Retina (tissue), 1 donor: ENCODE data around the gene CDO1.

Experiments used
- DNase-seq: peaks from one replicate; pipeline ENCODE4 v3.0.0-alpha.2; 2016

CDO1 gene

GRCh38 chr5:115816226-115817081 is at the start of gene CDO1:
TSS of gene CDO1 (minus strand) at chr5:115816659. CDS start at chr5:115816397, 262 bp downstream.
- DNase-seq: peak; percentile 98

- no peak for DNase-seq
Measured at GRCh38 chr5:115859378-115859777, 42.9 kb upstream of the CDO1 start.

- no peak for DNase-seq
Measured at GRCh38 chr5:115858396-115858795, 41.9 kb upstream of the CDO1 start.

GRCh38 chr5:115857626-115858349 is 41.3 kb upstream of the CDO1 start:
- DNase-seq: no peak

- DNase-seq: no peak
Measured at GRCh38 chr5:115857057-115857479, 40.6 kb upstream of the CDO1 start.

- no peak for DNase-seq
Measured at GRCh38 chr5:115855959-115856358, 39.5 kb upstream of the CDO1 start.

GRCh38 chr5:115854139-115854538 is 37.7 kb upstream of the CDO1 start:
- DNase-seq: no peak

GRCh38 chr5:115850744-115851416 is 34.4 kb upstream of the CDO1 start:
- DNase-seq: no peak

GRCh38 chr5:115849258-115849798 is 32.9 kb upstream of the CDO1 start:
- DNase-seq: no peak

- DNase-seq: no peak
Measured at GRCh38 chr5:115847290-115847689, 30.8 kb upstream of the CDO1 start.

GRCh38 chr5:115844321-115844817 is 27.9 kb upstream of the CDO1 start:
- no peak for DNase-seq

- no peak for DNase-seq
Measured at GRCh38 chr5:115843444-115844130, 27.1 kb upstream of the CDO1 start.

GRCh38 chr5:115842952-115843351 is 26.5 kb upstream of the CDO1 start:
- DNase-seq: no peak

GRCh38 chr5:115842089-115842935 is 25.9 kb upstream of the CDO1 start:
- DNase-seq: peak; percentile 95

- DNase-seq: peak; percentile 98
Measured at GRCh38 chr5:115841382-115842088, 25.1 kb upstream of the CDO1 start, which contains the start of the genes AP3S1 and ATG12. TSS of gene AP3S1 (plus strand) at chr5:115841935. CDS start at chr5:115842038, 103 bp downstream. TSS of gene ATG12 (minus strand) at chr5:115841565. CDS start at chr5:115841552, 13 bp downstream.

- DNase-seq: no peak
Measured at GRCh38 chr5:115840873-115841272, 24.4 kb upstream of the CDO1 start.

- peak; percentile 39 for DNase-seq
Measured at GRCh38 chr5:115838885-115839518, 22.5 kb upstream of the CDO1 start.

- DNase-seq: no peak
Measured at GRCh38 chr5:115835481-115835880, 19.0 kb upstream of the CDO1 start.

- DNase-seq: peak; percentile 16
Measured at GRCh38 chr5:115831163-115831768, 14.8 kb upstream of the CDO1 start.
